GM19043 (cell line): ENCODE results near the gene NEURL4.

ENCODE experiments used
- ATAC-seq: cut with Tn5 transposase; IDR thresholded peaks from one replicate; pipeline ENCODE4 v1.9.1; 2021; ENCODE audit warnings: low read depth; ENCODE audit not compliant: unreplicated experiment

Gene NEURL4

DNA sequence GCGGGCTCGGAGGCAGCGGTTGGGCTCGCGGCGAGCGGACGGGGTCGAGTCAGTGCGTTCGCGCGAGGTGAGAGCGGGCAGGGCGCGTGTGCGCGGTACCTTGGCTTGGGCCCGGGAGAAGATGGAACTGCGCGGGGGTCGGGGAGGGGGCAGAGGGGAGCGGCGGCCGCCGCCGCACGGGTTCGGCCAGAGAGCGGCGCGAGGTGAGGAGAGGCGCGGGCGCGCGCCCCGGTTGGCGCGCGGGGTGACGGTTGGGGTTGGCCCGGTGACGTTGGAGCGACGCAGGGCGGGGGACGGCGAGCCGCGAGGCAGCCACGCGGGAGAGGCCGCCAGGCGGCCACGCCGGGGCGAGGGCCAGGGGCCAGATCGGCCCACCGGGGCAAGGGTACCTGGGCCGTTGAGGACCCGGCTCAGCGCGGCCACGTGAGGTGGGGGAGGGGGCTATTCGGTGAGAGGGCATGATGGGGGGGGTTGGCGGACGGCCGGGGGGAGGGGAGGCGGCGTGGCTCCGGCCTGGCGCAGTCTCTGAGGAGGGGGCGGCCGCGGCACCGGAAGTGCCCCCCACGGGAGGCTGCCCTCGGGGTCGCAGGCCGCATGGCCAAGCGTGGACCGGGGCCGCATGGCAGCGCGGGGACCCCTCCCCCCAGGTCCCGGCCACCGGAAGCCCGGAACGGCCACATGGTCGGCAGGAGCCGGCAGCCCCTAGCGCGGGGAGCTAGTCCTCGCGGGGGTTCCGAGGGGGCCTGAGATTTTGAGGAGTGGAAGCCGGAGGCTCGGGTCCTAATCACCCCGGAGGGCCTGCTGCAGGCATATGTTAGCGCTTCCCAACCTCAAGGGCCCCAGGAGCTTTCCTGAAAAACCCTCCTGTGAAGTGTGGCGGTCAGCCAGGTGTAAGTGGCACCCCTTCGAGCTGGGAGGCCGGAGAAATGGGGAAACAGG, 21.2 kb downstream of the NEURL4 start:
- ATAC-seq = no peak

DNA sequence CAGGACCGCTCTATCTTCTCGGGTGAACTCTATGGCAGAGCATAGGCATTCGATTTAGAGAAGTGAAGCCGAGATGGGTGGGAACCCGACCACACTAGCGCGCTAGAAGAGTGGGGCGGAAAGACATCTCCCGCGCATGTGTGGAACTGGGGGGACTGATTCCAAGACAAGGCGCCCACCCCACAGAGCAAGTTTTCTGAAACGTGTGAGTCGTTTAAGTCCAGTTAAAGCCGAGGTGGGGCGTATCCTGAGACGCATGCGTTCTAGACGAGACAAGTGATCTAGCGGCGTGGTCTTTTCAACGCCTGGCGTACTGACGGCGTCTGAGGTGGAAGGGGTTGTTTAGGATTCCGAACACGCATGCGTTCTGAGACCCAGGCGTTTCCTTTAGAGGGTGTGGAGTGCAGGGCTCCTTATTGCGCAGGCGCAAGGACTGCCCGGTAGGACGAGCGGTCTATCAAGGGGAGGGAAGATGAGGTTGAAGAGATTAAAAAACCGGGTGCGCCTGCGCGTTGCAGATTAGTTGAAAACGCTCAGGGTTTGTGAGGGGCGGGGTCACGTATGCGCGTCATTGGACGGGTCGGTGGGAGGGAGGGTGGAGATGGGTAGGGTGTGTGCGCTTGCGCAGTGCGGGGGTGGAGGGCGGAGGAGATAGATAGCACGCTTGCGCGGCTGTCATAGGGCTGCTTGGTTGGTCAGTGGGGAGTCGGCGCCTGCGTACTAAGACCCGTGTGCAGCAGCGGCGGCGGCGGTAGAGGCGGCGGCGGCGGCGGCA, 22.0 kb downstream of the NEURL4 start, which contains the start of gene EIF5A:
EIF5A (plus strand) TSS at position 718 of the 775 bp plus-strand sequence. CDS start 2,008 bp downstream, outside the sequence.
- peak; percentile 67 for ATAC-seq

DNA sequence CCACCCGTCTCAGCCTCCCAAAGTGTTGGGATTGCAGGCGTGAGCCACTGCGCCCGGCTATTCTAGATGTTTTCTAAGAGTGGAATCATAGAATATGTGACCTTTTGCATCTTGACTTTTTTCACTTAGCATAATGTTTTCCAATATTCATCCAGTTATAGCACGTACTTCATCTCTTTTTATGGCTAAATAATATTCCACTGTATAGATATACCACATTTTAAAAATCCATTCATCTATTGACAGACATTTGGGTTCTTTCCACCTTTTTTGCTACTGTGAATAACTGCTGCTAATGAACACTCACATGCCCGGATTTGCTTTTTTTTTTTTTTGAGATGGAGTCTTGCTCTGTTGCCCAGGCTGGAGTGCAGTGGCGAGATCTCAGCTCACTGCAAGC, 25.0 kb downstream of the NEURL4 start:
- ATAC-seq = no peak

DNA sequence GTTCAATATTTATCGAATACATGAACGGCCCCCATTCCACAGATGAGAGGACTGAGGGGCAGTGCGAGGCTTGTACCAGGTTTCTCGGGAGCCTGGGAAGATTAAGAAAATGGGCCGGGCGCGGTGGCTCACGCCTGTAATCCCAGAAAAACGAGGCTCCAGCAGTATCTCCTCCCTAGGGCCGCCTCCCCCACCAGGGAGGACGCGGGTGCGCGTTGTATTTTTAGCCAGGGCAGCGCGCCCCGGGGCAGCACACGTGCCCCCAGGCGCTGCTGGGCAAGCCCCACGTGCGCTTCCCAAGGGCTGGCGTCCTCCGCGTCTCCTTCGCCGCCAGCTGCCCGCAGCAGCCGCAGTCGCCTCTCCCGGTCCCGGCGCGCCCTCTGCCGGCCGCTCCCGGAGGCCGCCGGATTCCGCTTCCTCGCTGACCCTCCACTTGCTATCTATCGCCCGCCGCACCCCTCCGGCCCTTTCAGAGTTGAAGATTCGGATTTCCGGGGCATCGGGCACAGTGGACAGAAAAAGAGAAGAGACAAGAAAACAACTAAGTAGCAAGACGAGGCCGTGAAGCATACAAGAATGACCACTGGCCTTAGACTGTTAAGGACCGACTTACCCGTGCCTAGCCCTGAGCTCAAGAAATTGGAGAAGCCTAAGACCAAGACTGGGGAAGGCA, 32.8 kb downstream of the NEURL4 start:
- ATAC-seq = no peak

DNA sequence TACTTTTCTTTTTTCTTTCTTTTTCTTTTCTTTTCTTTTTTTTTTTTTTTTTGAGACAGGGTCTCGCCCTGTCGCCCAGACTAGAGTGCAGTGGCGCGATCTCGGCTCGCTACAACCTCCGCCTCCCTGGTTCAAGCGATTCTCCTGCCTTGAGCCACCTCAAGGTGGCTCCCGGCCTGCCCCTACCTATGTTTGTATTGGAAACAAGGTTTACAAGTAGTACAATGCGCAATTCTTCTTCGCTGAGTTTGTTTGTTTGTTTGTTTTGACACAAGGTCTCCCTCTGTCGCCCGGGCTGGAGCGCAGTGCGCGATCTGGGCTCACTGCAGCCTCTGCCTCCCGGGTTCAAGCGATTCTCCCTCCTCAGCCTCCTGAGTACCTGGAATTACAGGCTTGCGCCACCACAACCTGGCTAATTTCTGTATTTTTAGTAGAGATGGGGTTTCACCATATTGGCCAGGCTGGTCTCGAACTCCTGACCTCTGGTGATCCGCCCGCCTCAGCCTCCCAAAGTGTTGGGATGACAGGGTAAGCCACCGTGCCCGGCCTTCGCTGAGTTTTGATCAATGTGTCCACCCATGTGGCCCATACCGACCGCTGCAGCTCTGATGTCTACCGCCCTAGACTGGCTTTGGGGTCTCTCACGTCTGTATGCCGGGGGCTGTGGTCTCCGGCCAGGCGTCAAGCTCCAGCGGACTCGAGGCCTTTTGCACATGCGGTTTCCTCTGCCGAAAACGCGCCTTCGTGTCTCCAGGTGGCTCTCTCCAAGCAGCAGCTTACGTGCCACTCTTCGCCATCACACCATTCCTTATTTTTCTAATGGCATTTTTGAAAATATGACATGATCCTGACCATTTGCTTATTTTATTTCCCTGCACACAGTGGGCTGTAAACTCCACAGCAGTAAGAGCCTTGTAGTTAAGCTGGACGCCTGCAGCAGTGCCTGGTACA, 33.6 kb downstream of the NEURL4 start:
- no peak for ATAC-seq

DNA sequence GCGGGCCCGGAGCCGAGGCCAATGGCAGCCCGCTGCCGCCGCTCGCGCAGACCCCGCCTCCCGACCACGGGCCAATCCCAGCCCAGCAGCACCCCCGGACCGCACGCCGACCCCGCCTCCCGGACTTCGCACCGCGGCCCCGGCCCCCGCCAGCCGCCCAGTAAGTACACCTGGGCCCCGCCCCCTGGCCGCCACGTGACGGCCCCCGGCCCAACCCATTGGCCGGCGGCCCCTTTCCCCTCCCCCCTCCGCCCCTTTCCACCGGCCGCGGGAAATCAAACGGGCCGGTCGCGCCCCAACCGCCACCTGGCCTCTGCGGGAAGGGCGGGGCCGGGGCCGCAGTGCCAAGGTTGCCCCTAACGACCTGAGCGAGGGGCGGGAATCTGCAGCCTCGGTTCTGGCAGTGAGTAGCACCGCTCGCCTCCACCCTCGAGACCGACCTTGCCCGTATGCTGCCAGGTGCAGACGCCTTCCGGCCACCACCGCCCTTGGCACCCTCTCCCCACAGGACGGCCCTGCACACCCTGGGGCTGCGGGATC, 34.5 kb downstream of the NEURL4 start, which contains the start of gene YBX2:
YBX2 (minus strand) TSS at position 26 of the 540 bp plus-strand sequence. CDS start 139 bp downstream, outside the sequence.
- ATAC-seq = no peak

DNA sequence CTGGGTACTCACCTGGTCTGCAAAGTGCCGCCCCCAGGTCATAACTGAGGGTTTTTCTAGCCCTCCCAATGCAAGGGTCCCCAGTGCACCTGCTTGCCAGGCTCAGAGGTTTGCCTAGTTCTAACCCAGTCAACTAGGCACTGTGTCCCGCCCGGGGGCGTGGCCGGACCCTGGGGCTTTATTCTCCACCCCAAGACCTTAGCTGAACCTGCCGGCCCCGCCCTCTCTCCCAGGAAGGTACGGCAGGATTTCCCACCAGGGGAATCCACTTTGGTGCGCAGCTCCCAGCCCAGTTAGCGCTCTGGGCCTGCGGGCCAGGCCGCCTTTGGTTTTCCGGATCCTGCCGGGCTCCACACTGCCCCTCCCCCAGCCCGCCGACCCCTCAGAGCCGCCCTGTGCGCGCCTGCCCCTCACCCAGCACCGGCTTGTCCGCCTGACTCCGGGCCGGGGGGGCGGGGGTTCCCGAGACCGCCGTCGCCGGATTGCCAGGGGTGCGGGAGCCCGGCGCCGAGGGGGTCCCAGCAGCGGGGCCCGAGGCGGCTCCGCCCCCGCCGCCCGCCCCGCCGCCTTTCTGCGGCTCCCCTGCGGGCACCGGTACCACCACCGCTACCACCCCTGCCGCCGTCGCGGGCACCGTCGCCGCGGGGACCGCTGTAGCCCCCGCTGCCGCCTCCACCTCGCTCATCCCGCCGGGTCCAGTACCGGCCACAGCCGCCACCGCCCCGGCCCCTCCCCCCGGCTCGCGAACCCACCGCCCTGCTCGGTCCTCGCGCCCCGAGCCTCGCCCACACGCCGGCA, 35.1 kb downstream of the NEURL4 start:
- no peak for ATAC-seq

DNA sequence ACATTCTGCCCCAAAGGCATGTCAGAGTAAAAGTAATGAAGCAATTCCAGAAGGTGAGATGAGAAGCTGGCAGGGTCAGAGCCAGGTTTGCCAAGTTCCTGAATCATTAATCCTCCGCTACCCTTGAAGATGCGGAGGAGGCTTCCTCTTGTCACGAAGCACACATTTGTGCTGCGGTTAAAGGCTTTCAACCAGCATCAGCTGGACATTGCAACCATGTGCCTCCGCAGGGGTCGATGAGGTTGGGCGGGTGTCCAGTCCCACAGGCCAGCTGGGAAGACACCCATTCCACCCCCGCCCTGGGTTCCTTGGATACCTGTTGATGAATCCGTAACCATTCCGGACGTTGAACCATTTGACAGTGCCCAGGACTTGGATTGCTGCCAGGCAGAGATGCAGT, 36.0 kb downstream of the NEURL4 start:
- ATAC-seq = no peak

DNA sequence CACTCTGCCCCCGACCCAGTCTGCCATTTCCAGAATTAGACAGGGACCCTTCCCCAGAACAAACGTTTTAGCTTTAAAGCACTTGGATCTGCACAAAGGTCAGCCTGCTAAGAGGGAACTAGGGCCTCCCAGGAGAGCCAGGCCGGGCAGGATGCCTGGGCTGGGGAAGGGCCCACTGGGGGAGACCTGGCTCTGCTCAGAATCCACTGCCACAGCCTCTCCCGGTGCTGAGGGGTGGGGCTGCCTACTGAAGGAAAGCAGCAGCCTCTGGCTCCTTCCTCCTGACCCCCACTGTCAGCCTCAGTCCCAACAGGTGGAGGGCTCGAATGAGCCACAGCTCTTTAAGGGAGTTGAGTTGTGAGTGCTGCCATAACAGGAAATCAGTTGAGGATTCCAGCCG, 36.4 kb downstream of the NEURL4 start:
- no peak for ATAC-seq

DNA sequence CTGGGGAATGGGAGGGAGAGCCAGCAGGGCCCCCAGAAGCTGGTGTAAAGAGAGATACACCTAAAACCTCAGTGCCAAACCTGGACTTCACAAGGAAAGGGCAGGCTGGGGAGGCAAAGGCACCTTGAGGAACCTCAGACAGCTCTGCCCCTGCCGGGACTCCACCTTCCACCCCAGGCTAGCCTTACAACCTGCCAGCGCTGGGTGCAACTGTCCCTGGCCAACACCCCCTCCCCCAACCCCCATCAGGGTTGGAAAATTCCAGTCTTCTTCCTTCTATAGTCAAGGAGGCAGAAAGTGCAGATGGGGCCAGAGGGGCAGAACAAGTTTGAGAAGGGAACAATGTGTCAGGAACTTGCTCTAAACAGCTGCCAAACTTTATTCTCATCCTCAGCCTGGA, 36.9 kb downstream of the NEURL4 start:
- ATAC-seq = no peak

DNA sequence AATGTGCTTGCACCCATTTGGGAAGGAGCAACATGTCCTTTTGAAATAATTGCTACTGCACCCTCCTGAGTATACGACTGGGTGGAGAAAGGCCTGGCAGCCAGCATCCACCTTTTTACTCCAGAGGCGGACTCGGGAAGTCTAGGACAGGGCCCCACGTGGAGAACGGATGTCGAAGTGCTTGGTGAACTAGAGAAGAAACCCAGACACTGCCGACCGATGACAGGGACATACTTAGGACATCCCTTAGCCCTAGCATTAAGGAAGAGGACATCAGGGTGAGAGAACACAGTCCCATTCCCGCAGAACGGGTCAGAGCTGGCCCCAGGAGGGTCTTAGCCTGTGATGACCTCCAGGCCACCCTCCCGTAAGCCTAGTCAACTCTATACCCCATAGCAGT, 38.5 kb downstream of the NEURL4 start:
- no peak for ATAC-seq

DNA sequence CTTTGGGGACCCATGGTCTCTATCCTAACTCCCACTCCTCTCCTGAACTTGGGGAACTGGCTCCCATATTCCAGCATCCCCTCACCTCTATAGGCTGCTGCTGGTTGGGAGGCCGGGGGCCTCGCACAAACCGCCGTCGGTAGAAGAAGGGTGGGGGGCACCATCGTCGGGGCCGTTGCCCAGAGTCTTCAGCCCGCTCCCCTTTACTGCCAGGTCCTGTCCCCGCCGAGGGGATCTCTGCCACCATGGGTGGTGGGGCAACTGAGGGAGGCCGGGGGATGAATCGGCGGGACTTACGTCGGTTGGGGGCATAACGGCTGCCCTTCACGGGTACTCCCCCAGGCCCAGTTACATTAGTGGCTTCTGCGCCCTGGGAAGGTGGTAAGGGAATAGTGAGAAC, 39.0 kb downstream of the NEURL4 start:
- no peak for ATAC-seq

DNA sequence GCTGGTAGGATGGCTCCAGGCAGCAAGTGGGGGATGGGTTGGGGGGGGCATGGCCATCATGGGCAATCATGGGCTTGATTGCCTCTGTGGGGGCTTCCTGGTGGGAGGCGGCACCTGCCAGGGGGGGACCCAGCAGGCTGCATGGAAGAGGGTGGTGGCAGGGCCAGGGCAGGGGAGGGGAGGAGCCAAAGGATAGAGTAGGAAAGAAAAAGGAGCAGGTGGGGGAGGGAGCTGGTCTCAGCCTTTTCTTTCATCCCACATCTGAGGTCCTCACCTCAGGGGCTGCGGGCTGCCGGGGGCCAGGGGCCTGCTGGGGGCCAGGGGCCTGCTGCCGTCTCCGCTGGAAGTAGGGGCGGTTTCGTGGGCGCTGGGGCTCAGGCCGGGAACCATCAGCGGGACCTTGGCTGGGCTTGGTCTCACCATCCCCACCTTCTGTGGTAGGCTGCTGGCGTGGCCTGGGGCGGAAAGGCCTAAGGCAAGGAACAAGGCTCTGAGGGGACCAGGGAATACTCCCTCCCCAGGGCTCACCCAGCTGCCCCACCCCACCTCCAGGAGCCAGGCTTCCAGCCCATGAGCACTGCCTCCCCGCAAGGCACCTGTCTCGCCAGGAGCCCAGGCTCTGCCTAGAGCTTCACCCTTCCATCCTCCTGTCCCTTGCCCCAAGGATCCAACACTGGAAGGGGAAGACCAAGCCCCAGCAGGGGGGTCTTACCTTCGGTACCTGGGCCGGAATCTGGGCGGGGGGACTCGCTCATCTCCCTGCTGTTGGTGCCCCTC, 39.7 kb downstream of the NEURL4 start:
- no peak for ATAC-seq

DNA sequence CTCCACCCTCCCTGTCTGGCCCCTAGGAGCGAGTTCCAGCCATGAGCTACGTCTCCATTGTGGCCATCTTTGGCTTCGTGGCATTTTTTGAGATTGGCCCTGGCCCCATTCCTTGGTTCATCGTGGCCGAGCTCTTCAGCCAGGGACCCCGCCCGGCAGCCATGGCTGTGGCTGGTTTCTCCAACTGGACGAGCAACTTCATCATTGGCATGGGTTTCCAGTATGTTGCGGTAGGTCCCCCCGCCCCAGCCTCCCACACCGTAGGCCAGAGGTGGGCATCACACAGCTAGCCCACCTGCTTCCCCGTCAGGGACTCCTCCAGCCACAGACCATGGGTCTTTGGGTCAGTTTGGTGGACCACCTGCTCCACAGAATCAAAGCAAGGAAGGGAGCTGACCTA, 43.5 kb downstream of the NEURL4 start:
- ATAC-seq = no peak

DNA sequence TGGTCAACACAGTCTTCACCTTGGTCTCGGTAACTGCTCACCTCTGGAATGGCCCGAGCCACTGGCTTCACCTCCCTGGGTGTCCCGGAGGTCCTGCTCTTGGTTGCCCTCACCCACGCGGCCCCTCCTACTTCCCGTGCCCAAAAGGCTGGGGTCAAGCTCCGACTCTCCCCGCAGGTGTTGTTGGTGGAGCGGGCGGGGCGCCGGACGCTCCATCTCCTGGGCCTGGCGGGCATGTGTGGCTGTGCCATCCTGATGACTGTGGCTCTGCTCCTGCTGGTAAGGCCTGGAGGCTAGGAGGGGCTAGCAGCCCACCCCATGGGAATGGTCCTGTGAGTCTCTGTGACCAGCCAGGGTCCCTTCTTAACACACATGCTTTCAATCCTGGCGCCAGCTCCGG, 44.2 kb downstream of the NEURL4 start:
- ATAC-seq = no peak

DNA sequence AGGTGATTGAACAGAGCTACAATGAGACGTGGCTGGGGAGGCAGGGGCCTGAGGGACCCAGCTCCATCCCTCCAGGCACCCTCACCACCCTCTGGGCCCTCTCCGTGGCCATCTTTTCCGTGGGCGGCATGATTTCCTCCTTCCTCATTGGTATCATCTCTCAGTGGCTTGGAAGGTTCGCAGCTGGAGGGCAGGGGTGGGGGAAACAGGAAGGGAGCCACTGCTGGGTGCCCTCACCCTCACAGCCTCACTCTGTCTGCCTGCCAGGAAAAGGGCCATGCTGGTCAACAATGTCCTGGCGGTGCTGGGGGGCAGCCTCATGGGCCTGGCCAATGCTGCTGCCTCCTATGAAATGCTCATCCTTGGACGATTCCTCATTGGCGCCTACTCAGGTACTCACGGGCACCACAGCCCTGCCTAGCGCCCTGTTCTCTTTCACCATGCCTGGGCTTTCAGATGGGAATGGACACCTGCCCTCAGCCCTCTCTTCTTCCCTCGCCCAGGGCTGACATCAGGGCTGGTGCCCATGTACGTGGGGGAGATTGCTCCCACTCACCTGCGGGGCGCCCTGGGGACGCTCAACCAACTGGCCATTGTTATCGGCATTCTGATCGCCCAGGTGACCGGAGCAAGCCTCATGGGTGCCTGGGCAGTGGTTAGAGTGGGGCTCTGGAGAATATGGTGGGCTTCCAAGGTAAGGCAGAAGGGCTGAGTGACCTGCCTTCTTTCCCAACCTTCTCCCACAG, 45.5 kb downstream of the NEURL4 start:
- ATAC-seq = no peak

DNA sequence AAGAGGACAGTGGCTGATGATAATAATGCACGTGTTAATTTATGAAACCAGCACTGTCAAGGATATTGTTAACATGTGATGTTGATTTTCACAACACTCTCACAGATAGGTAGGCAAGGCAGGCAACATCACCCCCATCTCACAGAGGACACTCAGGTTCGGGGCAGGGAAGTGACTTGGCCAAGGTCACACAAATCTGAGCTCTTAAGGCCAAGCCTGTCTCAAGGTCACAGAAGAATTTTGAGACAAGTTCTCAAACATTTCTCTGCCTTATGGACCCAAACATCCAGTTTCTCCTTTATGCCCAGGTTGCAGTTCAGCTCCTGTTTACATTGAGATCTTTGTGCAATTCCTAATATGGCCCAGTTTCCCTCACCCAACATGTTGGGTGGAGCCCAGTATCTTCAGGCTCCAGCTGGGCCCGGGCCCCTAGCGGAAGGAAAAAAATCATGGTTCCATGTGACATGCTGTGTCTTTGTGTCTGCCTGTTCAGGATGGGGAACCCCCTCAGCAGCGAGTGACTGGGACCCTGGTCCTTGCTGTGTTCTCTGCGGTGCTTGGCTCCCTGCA, 46.3 kb downstream of the NEURL4 start:
- ATAC-seq = no peak
